ENCODE results near the gene P2RX5.

Gene P2RX5

DNA sequence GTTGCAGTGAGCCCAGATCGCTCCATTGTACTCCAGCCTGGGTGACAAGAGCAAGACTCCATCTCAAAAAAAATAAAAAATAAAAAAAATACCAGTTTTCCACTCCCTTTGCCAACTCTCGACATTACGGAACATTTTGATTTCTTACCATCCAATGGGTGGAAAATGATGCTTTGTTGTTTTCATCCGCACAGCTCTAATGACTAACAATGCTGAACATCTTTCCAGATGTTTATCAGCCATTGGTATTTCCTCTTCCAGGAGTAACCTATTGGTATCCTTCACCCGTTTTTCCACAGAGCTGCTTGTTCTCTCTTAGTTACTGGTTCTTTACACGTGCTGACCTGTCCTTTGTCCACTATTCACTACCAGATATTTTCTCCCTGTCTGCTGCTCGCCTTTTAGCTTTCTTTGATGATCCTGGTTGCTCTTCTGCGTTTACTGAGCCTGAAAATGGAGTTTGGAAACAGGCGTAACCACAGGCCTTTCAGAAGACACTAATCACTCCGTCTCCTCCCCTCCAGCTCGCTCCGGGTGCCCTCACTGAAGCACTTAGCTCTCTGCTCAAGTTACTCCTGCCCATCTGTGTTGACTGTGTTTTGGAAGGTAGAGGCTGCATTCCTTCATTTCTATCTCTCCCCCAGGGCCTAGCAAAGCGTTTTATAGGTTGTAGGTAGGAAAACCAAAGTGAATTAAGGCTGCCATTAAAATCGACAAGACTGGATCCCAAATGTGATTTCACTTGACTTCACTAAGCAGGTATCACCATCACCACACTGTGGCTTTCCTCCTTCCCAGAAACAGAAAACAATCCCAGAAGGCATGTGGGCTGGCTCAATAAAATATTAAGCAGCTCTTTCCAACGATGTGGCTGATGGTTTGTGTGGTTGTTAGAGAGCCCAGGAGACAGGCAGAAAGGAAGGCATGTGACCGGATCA is 68.9 kb downstream of the P2RX5 start:
- no peak for DNase-seq

All from amygdala (tissue), 56 donors.